GM23338 (cell line): ENCODE measurements around the gene KIAA1755. TPM values are rescaled to one million over a fixed set of nuclear protein-coding genes. Genes with fewer than 3 reads are reported as not detected.

ENCODE experiments used
- ATAC-seq: fragments of 200-7000 bp; cut with Tn5 transposase; 3 replicates; pipeline ENCODE4 v1.9.1; 2020
- DNase-seq: peaks from one replicate; pipeline ENCODE4 v3.0.0-alpha.2; 2015; ENCODE audit warnings: low spot score
- H2AFZ ChIP-seq: fragments of 200-600 bp; sonication (generic); 2 replicates; pipeline ENCODE4 v1.8.0; 2016; ENCODE audit warnings: antibody characterized with exemption, mild to moderate bottlenecking, moderate library complexity
- H3F3A ChIP-seq: fragments of 200-600 bp; sonication (generic); replicated peaks from 2 replicates; pipeline ENCODE4 v1.8.0; 2017; ENCODE audit warnings: antibody characterized with exemption, mixed run types, low read depth
- H3K27ac ChIP-seq: fragments of 200-600 bp; sonication (generic); 2 replicates; pipeline ENCODE4 v1.6.1; 2016; ENCODE audit warnings: low read depth
- H3K27me3 ChIP-seq: fragments of 200-600 bp; sonication (generic); 2 replicates; pipeline ENCODE4 v1.8.0; 2016; ENCODE audit warnings: mild to moderate bottlenecking, mixed run types, moderate library complexity; ENCODE audit not compliant: insufficient read depth
- H3K36me3 ChIP-seq: fragments of 200-600 bp; sonication (generic); 2 replicates; pipeline ENCODE4 v1.8.0; 2016; ENCODE audit warnings: mild to moderate bottlenecking; ENCODE audit not compliant: insufficient read depth
- H3K4me1 ChIP-seq: fragments of 200-600 bp; sonication (generic); 2 replicates; pipeline ENCODE4 v1.8.0; 2016; ENCODE audit warnings: mild to moderate bottlenecking, moderate library complexity; ENCODE audit not compliant: insufficient read depth
- H3K4me2 ChIP-seq: fragments of 200-600 bp; sonication (generic); 2 replicates; pipeline ENCODE4 v1.7.1; 2017; ENCODE audit warnings: mixed run types
- H3K4me3 ChIP-seq: fragments of 200-600 bp; sonication (generic); 2 replicates; pipeline ENCODE4 v1.6.1; 2016; ENCODE audit warnings: mixed run types
- H3K79me2 ChIP-seq: fragments of 200-600 bp; sonication (generic); replicated peaks from 2 replicates; pipeline ENCODE4 v1.8.0; 2017; ENCODE audit warnings: mild to moderate bottlenecking; ENCODE audit not compliant: insufficient read depth
- H3K9me2 ChIP-seq: fragments of 200-600 bp; sonication (generic); 2 replicates; pipeline ENCODE4 v1.8.0; 2017; ENCODE audit not compliant: insufficient read depth
- H4K20me1 ChIP-seq: fragments of 200-600 bp; sonication (generic); replicated peaks from 2 replicates; pipeline ENCODE4 v1.8.0; 2017; ENCODE audit warnings: mild to moderate bottlenecking; ENCODE audit not compliant: insufficient read depth
- H3K27ac Mint-ChIP-seq: 2 replicates; pipeline ENCODE4 v1.8.0; 2020; ENCODE audit warnings: inconsistent platforms, mild to moderate bottlenecking, moderate library complexity, mixed read lengths
- H3K27me3 Mint-ChIP-seq: 3 replicates; pipeline ENCODE4 v1.8.0; 2022; ENCODE audit warnings: low read depth, mild to moderate bottlenecking, moderate library complexity, mixed read lengths, inconsistent platforms; ENCODE audit not compliant: insufficient read depth, poor library complexity
- H3K36me3 Mint-ChIP-seq: 3 replicates; pipeline ENCODE4 v1.8.0; 2021; ENCODE audit warnings: low read depth, mild to moderate bottlenecking, inconsistent platforms, moderate library complexity, mixed read lengths
- H3K4me1 Mint-ChIP-seq: 3 replicates; pipeline ENCODE4 v1.8.0; 2020; ENCODE audit warnings: mild to moderate bottlenecking, inconsistent platforms, mixed read lengths
- H3K4me3 Mint-ChIP-seq: 3 replicates; pipeline ENCODE4 v1.8.0; 2021; ENCODE audit warnings: moderate library complexity, mild to moderate bottlenecking, inconsistent platforms, mixed read lengths
- H3K9me3 Mint-ChIP-seq: 3 replicates; pipeline ENCODE4 v1.8.0; 2020; ENCODE audit warnings: moderate library complexity, mild to moderate bottlenecking, inconsistent platforms, mixed read lengths
- CTCF ChIP-seq, 2 experiments: fragments of 200-600 bp in 1 of 2; sonication (generic) in 1 of 2; conservative IDR thresholded peaks; 2 replicates each; pipeline versions ENCODE4 v1.5.1 to v1.6.1; 2016 to 2017; ENCODE audit warnings: antibody characterized with exemption in 2 of 2, low read depth in 2 of 2, mild to moderate bottlenecking in 2 of 2, moderate library complexity in 1 of 2
- EZH2 ChIP-seq: fragments of 200-600 bp; sonication (generic); IDR thresholded peaks from one replicate; pipeline ENCODE4 v1.8.0; 2017; ENCODE audit warnings: antibody characterized with exemption, mild to moderate bottlenecking, low read depth; ENCODE audit not compliant: unreplicated experiment
- EZH2phosphoT487 ChIP-seq: fragments of 200-600 bp; sonication (generic); IDR thresholded peaks from one replicate; pipeline ENCODE4 v1.8.1; 2018; ENCODE audit warnings: antibody characterized with exemption; ENCODE audit not compliant: unreplicated experiment
- STAT1 ChIP-seq: IDR thresholded peaks from one replicate; pipeline ENCODE4 v1.6.1; 2016; ENCODE audit warnings: antibody characterized with exemption; ENCODE audit not compliant: unreplicated experiment
- ZNF331 ChIP-seq: fragments of 250-450 bp; sonication (Bioruptor Pico); IDR thresholded peaks from 2 replicates; pipeline ENCODE4 v1.5.0; 2020; ENCODE audit warnings: low read depth, mild to moderate bottlenecking, moderate library complexity
- ZNF462 ChIP-seq: fragments of 250-450 bp; sonication (Bioruptor Pico); IDR thresholded peaks from 2 replicates; pipeline ENCODE4 v1.5.0; 2020; ENCODE audit warnings: mild to moderate bottlenecking, moderate library complexity
- polyA plus RNA-seq: library from polyadenylated mRNA; unstranded; fragments of >200 nt; fragmentation: Nextera tagmentation; extraction: Ambion mirVana; gene quantifications from 2 replicates; pipeline ENCODE4 v1.2.1, GENCODE V29; 2016
- total RNA-seq: library from RNA; depleted of rRNA; stranded (reverse); fragments of >200 nt; shearing (Covaris generic); gene quantifications from 2 replicates; pipeline ENCODE4 v1.2.3, GENCODE V29; 2014

Gene KIAA1755
- total and polyA plus RNA-seq, 2 experiments from 2014 or later, result 0.28 TPM; not detected in 1

- no peak for TF ChIP-seq ZNF462 (CRISPR knock-in tag)
Observed at GRCh38 chr20:38171675-38172043, 88.9 kb downstream of the KIAA1755 start (continued).

GRCh38 chr20:38170826-38171674, 89.5 kb downstream of the KIAA1755 start:
- Mint-ChIP-seq H3K4me3 (no peak overlapping the region), H3K4me1 (peaks cover 5% of the 10 kb centered on the region; the same call in 2 of the 3 replicates), H3K27ac (no peak overlapping the region), H3K36me3 (no peaks in the 10 kb centered on the region), H3K9me3 (no peaks in the 10 kb centered on the region), H3K27me3 (no peaks in the 10 kb centered on the region)
- no peaks in the 10 kb centered on the region for H3F3A ChIP-seq
- ATAC-seq, result no peak
- H3K4me3 ChIP-seq, result no peak overlapping the region
- H3K27ac ChIP-seq, result no peak overlapping the region
- DNase-seq, result no peak
- no peaks in the 10 kb centered on the region for H3K36me3 ChIP-seq
- H3K9me2 ChIP-seq, result no peaks in the 10 kb centered on the region
- no peaks in the 10 kb centered on the region for H3K27me3 ChIP-seq
- no peak overlapping the region for H2AFZ ChIP-seq
- no peaks in the 10 kb centered on the region for H3K79me2 ChIP-seq
- H3K4me2 ChIP-seq, result no peak overlapping the region
- no peaks in the 10 kb centered on the region for H4K20me1 ChIP-seq
- H3K4me1 ChIP-seq, result peaks cover 8% of the 10 kb centered on the region
- TF ChIP-seq ZNF462 (CRISPR knock-in tag) (no peak), CTCF (conservative IDR thresholded peaks at IDR 0.05; ENCODE audit: low read depth in 2 of 2) (no peak), EZH2 (no peak), STAT1 (no peak), ZNF331 (no peak), EZH2phosphoT487 (no peak)
